HepG2 (cell line): ENCODE results near the gene TUBA4B.

Source experiments
- IRF2 ChIP-seq: IDR thresholded peaks from 2 replicates; pipeline ENCODE4 v1.6.1; 2018; ENCODE audit warnings: missing genetic modification reagents, missing compliant biosample characterization
- SETDB1 ChIP-seq: sonication (generic); formaldehyde crosslinking; IDR thresholded peaks from 2 replicates; pipeline ENCODE4 v1.5.1; 2020; ENCODE audit warnings: missing genetic modification reagents, mild to moderate bottlenecking, borderline replicate concordance
- SMAD3 ChIP-seq: sonication (generic); formaldehyde crosslinking; IDR thresholded peaks from 2 replicates; pipeline ENCODE4 v1.4.0; 2020; ENCODE audit warnings: missing genetic modification reagents
- SP140L ChIP-seq: sonication (generic); formaldehyde crosslinking; IDR thresholded peaks from 2 replicates; pipeline ENCODE4 v1.4.0; 2020; ENCODE audit warnings: missing genetic modification reagents, borderline replicate concordance
- ZFP37 ChIP-seq: sonication (generic); formaldehyde crosslinking; IDR thresholded peaks from 2 replicates; pipeline ENCODE4 v1.4.0; 2020; ENCODE audit warnings: missing genetic modification reagents, borderline replicate concordance

DNA sequence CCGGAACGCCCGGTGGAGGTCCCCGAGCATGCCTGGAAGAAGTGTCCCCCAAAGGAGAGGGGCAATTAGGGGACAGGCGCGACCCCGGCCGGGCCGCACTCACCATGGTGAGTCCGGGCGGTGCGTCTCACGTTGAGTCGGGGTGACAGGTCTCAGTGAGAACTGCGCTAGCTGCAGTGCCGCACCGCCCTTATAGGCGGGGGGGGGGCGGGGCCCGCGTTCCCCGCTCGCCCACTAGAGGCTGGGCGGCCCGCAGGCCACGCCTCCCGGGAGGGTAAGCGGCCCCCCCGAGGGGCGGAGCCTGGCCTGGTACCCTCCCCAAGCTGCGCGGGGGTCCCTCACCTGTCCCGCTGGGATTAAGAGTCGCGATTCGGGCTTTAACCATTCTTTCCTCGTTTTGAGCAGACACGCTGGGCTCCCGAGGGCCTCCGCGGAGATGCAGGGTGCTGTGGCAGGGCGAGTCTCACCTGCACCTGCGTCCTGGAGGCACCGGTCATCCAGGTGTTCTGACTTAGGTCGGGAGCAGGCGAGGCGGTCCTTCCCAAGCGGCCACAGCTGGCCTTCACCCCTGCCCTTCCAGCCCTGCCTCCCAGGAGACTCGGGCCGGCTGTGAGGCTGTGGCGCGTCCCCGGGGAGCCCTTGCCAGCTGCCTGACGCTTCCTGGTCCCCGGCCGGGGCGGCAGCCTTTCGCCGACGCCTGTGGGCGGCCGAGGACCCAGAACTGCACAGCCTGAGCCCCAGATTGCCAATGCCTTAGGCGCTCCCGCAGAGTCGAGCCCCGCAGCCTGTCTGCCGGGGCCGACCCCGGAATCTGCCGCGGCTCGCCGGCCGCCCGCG lies 928 bp downstream of the TUBA4B start, which contains the start of gene TUBA4A:
- no peak for TF ChIP-seq SP140L (CRISPR knock-in tag)
- TF ChIP-seq SMAD3 (CRISPR knock-in tag): peak; percentile 38; the same call in 1 of the 2 replicates
- 0 out of 2 replicates have a peak, but pooled peaks have one; percentile 4 for TF ChIP-seq ZFP37 (CRISPR knock-in tag)
- TF ChIP-seq SETDB1: no peak
- peak; percentile 34; the same call in 1 of the 2 replicates for TF ChIP-seq IRF2 (CRISPR knock-in tag)
